ENCODE measurements around the gene TMEM139.

GRCh38 chr7:143299346-143299745 is 14.6 kb downstream of the TMEM139 start:
- TF ChIP-seq, protein P1, sequence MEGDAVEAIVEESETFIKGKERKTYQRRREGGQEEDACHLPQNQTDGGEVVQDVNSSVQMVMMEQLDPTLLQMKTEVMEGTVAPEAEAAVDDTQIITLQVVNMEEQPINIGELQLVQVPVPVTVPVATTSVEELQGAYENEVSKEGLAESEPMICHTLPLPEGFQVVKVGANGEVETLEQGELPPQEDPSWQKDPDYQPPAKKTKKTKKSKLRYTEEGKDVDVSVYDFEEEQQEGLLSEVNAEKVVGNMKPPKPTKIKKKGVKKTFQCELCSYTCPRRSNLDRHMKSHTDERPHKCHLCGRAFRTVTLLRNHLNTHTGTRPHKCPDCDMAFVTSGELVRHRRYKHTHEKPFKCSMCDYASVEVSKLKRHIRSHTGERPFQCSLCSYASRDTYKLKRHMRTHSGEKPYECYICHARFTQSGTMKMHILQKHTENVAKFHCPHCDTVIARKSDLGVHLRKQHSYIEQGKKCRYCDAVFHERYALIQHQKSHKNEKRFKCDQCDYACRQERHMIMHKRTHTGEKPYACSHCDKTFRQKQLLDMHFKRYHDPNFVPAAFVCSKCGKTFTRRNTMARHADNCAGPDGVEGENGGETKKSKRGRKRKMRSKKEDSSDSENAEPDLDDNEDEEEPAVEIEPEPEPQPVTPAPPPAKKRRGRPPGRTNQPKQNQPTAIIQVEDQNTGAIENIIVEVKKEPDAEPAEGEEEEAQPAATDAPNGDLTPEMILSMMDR (IDR thresholded peaks at IDR 0.05; ENCODE audit: low read depth, low read length): no peak
- no peak for TF ChIP-seq POLR2A (IDR thresholded peaks at IDR 0.05; ENCODE audit: extremely low read depth, insufficient read length)
- TF ChIP-seq, protein P2, sequence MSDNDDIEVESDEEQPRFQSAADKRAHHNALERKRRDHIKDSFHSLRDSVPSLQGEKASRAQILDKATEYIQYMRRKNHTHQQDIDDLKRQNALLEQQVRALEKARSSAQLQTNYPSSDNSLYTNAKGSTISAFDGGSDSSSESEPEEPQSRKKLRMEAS (IDR thresholded peaks at IDR 0.05; ENCODE audit: low read depth, low read length): no peak

Measured in NB4 (cell line).